Measurements from ENCODE around the gene CGNL1.

GRCh38 chr15:57538265-57538529 lies 161.9 kb downstream of the CGNL1 start:
- no peak for TF ChIP-seq CTCF (IDR thresholded peaks at IDR 0.05)
- no peak for TF ChIP-seq POLR2A (IDR thresholded peaks at IDR 0.05)

All from lower leg skin (tissue), 3 donors.